SU-DHL-6 (cell line): Measurements from ENCODE around the gene TOMM7.

Experiments used
- H2AFZ ChIP-seq: fragments of 200-600 bp; sonication (generic); 2 replicates; pipeline ENCODE4 v1.6.1; 2014; ENCODE audit warnings: low read depth, mild to moderate bottlenecking, moderate library complexity, mixed read lengths, antibody characterized with exemption, low read length; ENCODE audit not compliant: severe bottlenecking
- H3F3A ChIP-seq: fragments of 200-600 bp; shearing (Covaris generic); 2 replicates; pipeline ENCODE4 v1.6.0; 2016; ENCODE audit warnings: antibody characterized with exemption, mild to moderate bottlenecking; ENCODE audit not compliant: insufficient read depth
- H3K27ac ChIP-seq: fragments of 200-600 bp; sonication (generic); 2 replicates; pipeline ENCODE4 v1.5.1; 2016; ENCODE audit warnings: low read depth, mild to moderate bottlenecking, low read length, moderate library complexity, mixed read lengths
- H3K27me3 ChIP-seq: fragments of 200-600 bp; sonication (generic), shearing (Covaris generic); 2 replicates; pipeline ENCODE4 v1.6.0; 2014; ENCODE audit warnings: mild to moderate bottlenecking, low read length
- H3K36me3 ChIP-seq: fragments of 200-600 bp; sonication (generic); 2 replicates; pipeline ENCODE4 v1.6.1; 2014; ENCODE audit warnings: mild to moderate bottlenecking, low read length, mixed read lengths
- H3K4me2 ChIP-seq: fragments of 300-600, 200-600 bp; shearing (Covaris generic), sonication (generic); 2 replicates; pipeline ENCODE4 v1.6.0; 2014; ENCODE audit warnings: low read length, low read depth, mild to moderate bottlenecking; ENCODE audit not compliant: poor library complexity, severe bottlenecking
- H3K4me3 ChIP-seq: fragments of 200-600 bp; sonication (generic); 2 replicates; pipeline ENCODE4 v1.5.1; 2014; ENCODE audit warnings: antibody characterized with exemption, low read length, mild to moderate bottlenecking, mixed read lengths; ENCODE audit not compliant: insufficient read depth, poor library complexity, severe bottlenecking
- H3K79me2 ChIP-seq: fragments of 200-600 bp; sonication (generic); 2 replicates; pipeline ENCODE4 v1.6.1; 2014; ENCODE audit warnings: mild to moderate bottlenecking, low read length, moderate library complexity; ENCODE audit not compliant: insufficient read depth
- H3K9ac ChIP-seq: fragments of 200-600 bp; sonication (generic); 2 replicates; pipeline ENCODE4 v1.7.0; 2014; ENCODE audit warnings: mild to moderate bottlenecking, low read length
- H3K9me2 ChIP-seq: fragments of 200-600 bp; sonication (generic); replicated peaks from 2 replicates; pipeline ENCODE4 v1.6.1; 2014; ENCODE audit warnings: low read length; ENCODE audit not compliant: insufficient read depth
- H3K9me3 ChIP-seq: fragments of 200-600 bp; sonication (generic); 2 replicates; pipeline ENCODE4 v1.6.1; 2014; ENCODE audit warnings: low read length, mixed read lengths; ENCODE audit not compliant: insufficient read depth
- H4K20me1 ChIP-seq: fragments of 200-600 bp; sonication (generic); 2 replicates; pipeline ENCODE4 v1.6.1; 2014; ENCODE audit warnings: low read depth, mild to moderate bottlenecking, antibody characterized with exemption, low read length, moderate library complexity, mixed read lengths
- CTCF ChIP-seq: fragments of 200-600 bp; sonication (generic); IDR thresholded peaks from one replicate; pipeline ENCODE4 v1.5.1; 2017; ENCODE audit warnings: antibody characterized with exemption, mild to moderate bottlenecking, low read length, moderate library complexity; ENCODE audit not compliant: insufficient read depth, poor library complexity, severe bottlenecking
- EZH2phosphoT487 ChIP-seq: fragments of 200-600 bp; sonication (generic), shearing (Covaris generic); conservative IDR thresholded peaks from 2 replicates; pipeline ENCODE4 v1.6.1; 2018; ENCODE audit warnings: mild to moderate bottlenecking, antibody characterized with exemption, low read length, moderate library complexity, mixed read lengths

The TOMM7 gene

GRCh38 chr7:22860337-22860736, 37.7 kb upstream of the TOMM7 start:
- Histone ChIP-seq H3F3A (peaks cover 74% of the 10 kb centered on the region), H2AFZ (no peak overlapping the region)
- TF ChIP-seq EZH2phosphoT487, result no peak
- TF ChIP-seq CTCF, result no peak

GRCh38 chr7:22859641-22860290, 37.1 kb upstream of the TOMM7 start:
- no peak overlapping the region for H3K4me3 ChIP-seq
- H3K4me2 ChIP-seq, result no peak overlapping the region
- H3K27me3 ChIP-seq, result no peaks in the 10 kb centered on the region
- no peak for TF ChIP-seq CTCF
- no peak for TF ChIP-seq EZH2phosphoT487
- H3F3A ChIP-seq, result peaks cover 77% of the 10 kb centered on the region
- H3K27ac ChIP-seq, result peak overlapping the region; percentile 28
- H3K9ac ChIP-seq, result no peak overlapping the region
- H4K20me1 ChIP-seq, result no peaks in the 10 kb centered on the region
- H3K9me3 ChIP-seq, result no peaks in the 10 kb centered on the region
- H3K36me3 ChIP-seq, result peaks cover 48% of the 10 kb centered on the region
- peaks cover 19% of the 10 kb centered on the region for H3K79me2 ChIP-seq
- no peak overlapping the region for H2AFZ ChIP-seq
- H3K9me2 ChIP-seq, result no peaks in the 10 kb centered on the region

More at GRCh38 chr7:22860337-22860736, 37.7 kb upstream of the TOMM7 start:
- no peaks in the 10 kb centered on the region for H3K9me2 ChIP-seq
- H3K9me3 ChIP-seq, result no peaks in the 10 kb centered on the region
- no peaks in the 10 kb centered on the region for H4K20me1 ChIP-seq
- peaks cover 13% of the 10 kb centered on the region for H3K79me2 ChIP-seq
- no peak overlapping the region for H3K4me2 ChIP-seq
- H3K9ac ChIP-seq, result no peak overlapping the region
- H3K27ac ChIP-seq, result peak overlapping the region; percentile 28
- H3K4me3 ChIP-seq, result no peak overlapping the region
- no peaks in the 10 kb centered on the region for H3K27me3 ChIP-seq
- peaks cover 48% of the 10 kb centered on the region for H3K36me3 ChIP-seq

GRCh38 chr7:22858640-22859561, 36.3 kb upstream of the TOMM7 start:
- peaks cover 77% of the 10 kb centered on the region for H3F3A ChIP-seq
- peaks cover 48% of the 10 kb centered on the region for H3K36me3 ChIP-seq
- no peaks in the 10 kb centered on the region for H3K9me2 ChIP-seq
- peak overlapping the region; percentile 8 for H3K4me2 ChIP-seq
- no peak for TF ChIP-seq EZH2phosphoT487
- H3K27me3 ChIP-seq, result no peaks in the 10 kb centered on the region
- peak overlapping the region; percentile 36 for H3K27ac ChIP-seq
- no peak overlapping the region for H2AFZ ChIP-seq
- peaks cover 26% of the 10 kb centered on the region for H3K79me2 ChIP-seq
- no peak overlapping the region for H3K4me3 ChIP-seq
- no peak overlapping the region for H3K9ac ChIP-seq
- H4K20me1 ChIP-seq, result no peaks in the 10 kb centered on the region
- H3K9me3 ChIP-seq, result no peaks in the 10 kb centered on the region

- Histone ChIP-seq H3K4me3 (no peak overlapping the region), H3K4me2 (peak overlapping the region; percentile 8), H3K27me3 (no peaks in the 10 kb centered on the region), H3K27ac (peak overlapping the region; percentile 36; the same call in 1 of the 2 replicates), H3K36me3 (peaks cover 44% of the 10 kb centered on the region), H3F3A (peaks cover 74% of the 10 kb centered on the region), H3K9me3 (no peaks in the 10 kb centered on the region), H2AFZ (no peak overlapping the region), H3K9ac (no peak overlapping the region), H3K79me2 (peaks cover 26% of the 10 kb centered on the region), H4K20me1 (no peaks in the 10 kb centered on the region), H3K9me2 (no peaks in the 10 kb centered on the region)
- TF ChIP-seq CTCF (no peak), EZH2phosphoT487 (no peak)
Measured at GRCh38 chr7:22858274-22858639, 35.6 kb upstream of the TOMM7 start.
